ENCODE measurements around the gene ADRB2.
"Not testable (repeated sequence)": the region's sequence is repeated elsewhere in the genome, so short reads cannot be mapped to it uniquely, and the experiment has no call there.

Gene ADRB2

GRCh38 chr5:148855249-148856008, 29.0 kb downstream of the ADRB2 start:
- no peak for DNase-seq (ENCODE audit: extremely low read depth in 1 of 2, low read depth in 1 of 2)

- DNase-seq (ENCODE audit: extremely low read depth in 1 of 2, low read depth in 1 of 2), result no peak
These were observed 29.6 kb downstream of the ADRB2 start for GRCh38 chr5:148856009-148856367.

GRCh38 chr5:148856424-148856823, 30.0 kb downstream of the ADRB2 start:
- DNase-seq (ENCODE audit: extremely low read depth in 1 of 2, low read depth in 1 of 2), result no peak

- DNase-seq (ENCODE audit: extremely low read depth in 1 of 2, low read depth in 1 of 2), result no peak
These were observed 31.1 kb downstream of the ADRB2 start for GRCh38 chr5:148857474-148857873.

GRCh38 chr5:148858106-148858505, 31.7 kb downstream of the ADRB2 start:
- no peak for DNase-seq (ENCODE audit: extremely low read depth in 1 of 2, low read depth in 1 of 2)

GRCh38 chr5:148858547-148858946, 32.1 kb downstream of the ADRB2 start:
- no peak for DNase-seq (ENCODE audit: extremely low read depth in 1 of 2, low read depth in 1 of 2)

GRCh38 chr5:148859703-148860102, 33.3 kb downstream of the ADRB2 start:
- DNase-seq (ENCODE audit: extremely low read depth in 1 of 2, low read depth in 1 of 2), result no peak

GRCh38 chr5:148860599-148860998, 34.2 kb downstream of the ADRB2 start:
- DNase-seq (ENCODE audit: extremely low read depth in 1 of 2, low read depth in 1 of 2), result no peak

- no peak for DNase-seq (ENCODE audit: extremely low read depth in 1 of 2, low read depth in 1 of 2)
These were observed 34.7 kb downstream of the ADRB2 start for GRCh38 chr5:148861088-148861487.

GRCh38 chr5:148861696-148862095, 35.3 kb downstream of the ADRB2 start:
- no peak for DNase-seq (ENCODE audit: extremely low read depth in 1 of 2, low read depth in 1 of 2)

GRCh38 chr5:148864113-148864841, 37.9 kb downstream of the ADRB2 start:
- DNase-seq (ENCODE audit: extremely low read depth in 1 of 2, low read depth in 1 of 2), result no peak

GRCh38 chr5:148866024-148866423, 39.6 kb downstream of the ADRB2 start:
- DNase-seq (ENCODE audit: extremely low read depth in 1 of 2, low read depth in 1 of 2), result no peak

- no peak for DNase-seq (ENCODE audit: extremely low read depth in 1 of 2, low read depth in 1 of 2)
These were observed 46.7 kb downstream of the ADRB2 start for GRCh38 chr5:148873120-148873519.

GRCh38 chr5:148873690-148874485, 47.5 kb downstream of the ADRB2 start:
- no peak for DNase-seq (ENCODE audit: extremely low read depth in 1 of 2, low read depth in 1 of 2)

- no peak for DNase-seq (ENCODE audit: extremely low read depth in 1 of 2, low read depth in 1 of 2)
These were observed 48.9 kb downstream of the ADRB2 start for GRCh38 chr5:148875205-148875875.

GRCh38 chr5:148877436-148877835, 51.0 kb downstream of the ADRB2 start:
- DNase-seq (ENCODE audit: extremely low read depth in 1 of 2, low read depth in 1 of 2), result not testable (repeated sequence)

Data from stimulated activated CD8-positive, alpha-beta memory T cell treated with anti-CD3 and anti-CD28 coated beads, Interleukin-7, amount 100 ng/mL, for 48 hours (primary cell).